Measurements from ENCODE around the gene PLA2G10.
A peak's percentile ranks its signal among the peaks of the same experiment; 100 is the strongest.
"Not testable (repeated sequence)": the region's sequence is repeated elsewhere in the genome, so short reads cannot be mapped to it uniquely, and the experiment has no call there.

Gene PLA2G10

DNA sequence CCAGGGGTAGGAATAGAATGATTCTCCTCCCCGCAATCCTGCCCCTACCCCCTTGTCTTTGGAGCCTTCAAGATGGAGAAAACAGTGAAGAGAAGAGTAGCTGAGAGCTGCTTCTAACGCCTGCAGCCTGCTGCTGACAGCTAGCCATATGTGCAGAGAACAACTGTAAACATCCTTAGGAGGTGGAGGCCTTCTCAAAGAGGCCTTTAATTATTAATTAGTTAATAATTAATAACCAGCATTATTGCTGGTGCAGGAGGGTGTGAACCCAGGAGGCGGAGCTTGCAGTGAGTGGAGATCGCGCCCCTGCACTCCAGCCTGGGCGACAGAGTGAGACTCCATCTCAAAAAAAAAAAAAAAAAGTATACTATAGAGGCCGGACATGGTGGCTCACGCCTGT is 52.9 kb downstream of the PLA2G10 start:
- WGBS, result 95% methylated on average over 8 of the region's 8 CpGs
- Histone ChIP-seq H3K4me2 (ENCODE audit: low read length, poor library complexity, severe bottlenecking) (no peak overlapping the region), H2BK15ac (ENCODE audit: low read depth, poor library complexity, severe bottlenecking) (no peak overlapping the region), H3K23ac (ENCODE audit: low read length in 2 of 2) (no peak overlapping the region), H2BK5ac (ENCODE audit: low read depth, low read length, poor library complexity, severe bottlenecking) (no peak overlapping the region), H3K9me3 (ENCODE audit: control insufficient read depth, low read length) (no peaks in the 10 kb centered on the region), H2AFZ (ENCODE audit: low read depth, low read length) (no peak overlapping the region), H3K27ac (ENCODE audit: low read length, poor library complexity, severe bottlenecking) (no peak overlapping the region), H3K79me1 (replicated peaks; ENCODE audit: low read length, poor library complexity, severe bottlenecking) (peaks cover 9% of the 10 kb centered on the region), H3K4ac (ENCODE audit: low read depth in 1 of 2, low read length in 2 of 2) (no peak overlapping the region), H3K14ac (ENCODE audit: low read length in 2 of 2) (no peak overlapping the region), H4K91ac (ENCODE audit: low read length) (no peak overlapping the region), H3K4me1 (ENCODE audit: control insufficient read depth, insufficient read depth, low read depth, low read length) (peaks cover 7% of the 10 kb centered on the region), H4K8ac (ENCODE audit: low read length) (no peak overlapping the region), H3K18ac (ENCODE audit: low read depth in 1 of 2, low read length in 2 of 2) (no peak overlapping the region), H3K27me3 (ENCODE audit: control insufficient read depth in 1 of 2, insufficient read depth in 1 of 2, low read length in 2 of 2) (no peaks in the 10 kb centered on the region), H2BK120ac (ENCODE audit: low read depth, low read length) (no peak overlapping the region), H3K36me3 (ENCODE audit: control insufficient read depth in 1 of 2, insufficient read depth in 2 of 2, low read depth in 1 of 2, low read length in 2 of 2) (peaks cover 26 to 66% of the 10 kb centered on the region in 2 experiments), H3K9ac (ENCODE audit: low read length) (no peak overlapping the region), H2BK12ac (ENCODE audit: low read length in 2 of 2) (no peak overlapping the region), H2AK5ac (ENCODE audit: low read length, severe bottlenecking) (no peak overlapping the region), H3K4me3 (ENCODE audit: insufficient read depth in 1 of 2, low read depth in 1 of 2, low read length in 2 of 2) (no peak overlapping the region)
- no peak for DNase-seq

DNA sequence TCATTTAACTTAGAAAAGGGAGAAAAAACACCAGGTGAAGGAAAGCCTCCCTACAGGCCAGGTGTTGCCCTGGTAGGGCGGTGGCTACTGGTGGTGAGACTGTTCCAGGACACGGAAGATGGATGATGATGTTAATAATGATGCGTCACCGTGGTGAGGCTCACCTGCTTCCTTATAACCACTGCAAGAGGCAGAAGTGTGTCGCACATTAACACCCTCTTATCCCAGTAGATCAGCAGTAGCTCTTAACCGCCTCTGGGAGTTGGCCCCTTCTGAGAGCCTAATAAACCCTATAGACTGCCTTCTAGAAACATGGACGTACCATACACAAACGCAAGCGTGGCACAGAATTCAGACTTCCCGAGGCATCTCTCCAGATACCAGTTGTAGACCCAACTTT is 53.6 kb downstream of the PLA2G10 start:
- Histone ChIP-seq H3K23ac (ENCODE audit: low read length in 2 of 2) (no peak overlapping the region), H2BK120ac (ENCODE audit: low read depth, low read length) (no peak overlapping the region), H3K4me2 (ENCODE audit: low read length, poor library complexity, severe bottlenecking) (no peak overlapping the region), H3K27me3 (ENCODE audit: control insufficient read depth in 1 of 2, insufficient read depth in 1 of 2, low read length in 2 of 2) (no peaks in the 10 kb centered on the region), H3K14ac (ENCODE audit: low read length in 2 of 2) (no peak overlapping the region), H3K4me3 (ENCODE audit: insufficient read depth in 1 of 2, low read depth in 1 of 2, low read length in 2 of 2) (no peak overlapping the region), H2BK12ac (ENCODE audit: low read length in 2 of 2) (no peak overlapping the region), H3K9ac (ENCODE audit: low read length) (no peak overlapping the region), H4K8ac (ENCODE audit: low read length) (no peak overlapping the region), H2BK5ac (ENCODE audit: low read depth, low read length, poor library complexity, severe bottlenecking) (no peak overlapping the region), H3K79me1 (replicated peaks; ENCODE audit: low read length, poor library complexity, severe bottlenecking) (peaks cover 7% of the 10 kb centered on the region), H2BK15ac (ENCODE audit: low read depth, poor library complexity, severe bottlenecking) (no peak overlapping the region), H3K4ac (ENCODE audit: low read depth in 1 of 2, low read length in 2 of 2) (no peak overlapping the region), H3K36me3 (ENCODE audit: control insufficient read depth in 1 of 2, insufficient read depth in 2 of 2, low read depth in 1 of 2, low read length in 2 of 2) (peaks cover 21 to 60% of the 10 kb centered on the region in 2 experiments), H4K91ac (ENCODE audit: low read length) (no peak overlapping the region), H3K9me3 (ENCODE audit: control insufficient read depth, low read length) (no peaks in the 10 kb centered on the region), H2AFZ (ENCODE audit: low read depth, low read length) (no peak overlapping the region), H2AK5ac (ENCODE audit: low read length, severe bottlenecking) (no peak overlapping the region), H3K27ac (ENCODE audit: low read length, poor library complexity, severe bottlenecking) (no peak overlapping the region), H3K4me1 (ENCODE audit: control insufficient read depth, insufficient read depth, low read depth, low read length) (peaks cover 7% of the 10 kb centered on the region), H3K18ac (ENCODE audit: low read depth in 1 of 2, low read length in 2 of 2) (no peak overlapping the region)
- 99% methylated on average over 10 of the region's 10 CpGs for WGBS
- no peak for DNase-seq

DNA sequence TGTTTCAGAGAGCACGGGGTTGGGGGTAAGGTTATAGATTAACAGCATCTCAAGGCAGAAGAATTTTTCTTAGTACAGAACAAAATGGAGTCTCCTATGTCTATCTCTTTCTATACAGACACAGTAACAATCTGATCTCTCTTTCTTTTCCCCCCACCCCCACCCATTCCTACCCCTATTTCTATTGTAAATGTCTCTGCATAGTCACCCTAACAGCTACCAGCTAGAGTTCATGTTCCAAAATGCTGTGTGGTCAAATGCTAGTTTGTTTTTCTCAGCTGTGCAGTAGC is 57.2 kb downstream of the PLA2G10 start:
- not testable (repeated sequence) for H2BK5ac ChIP-seq (ENCODE audit: low read depth, low read length, poor library complexity, severe bottlenecking); H3K79me1 ChIP-seq (replicated peaks; ENCODE audit: low read length, poor library complexity, severe bottlenecking); H3K4ac ChIP-seq (ENCODE audit: low read depth in 1 of 2, low read length in 2 of 2); H3K9me3 ChIP-seq (ENCODE audit: control insufficient read depth, low read length); H2AFZ ChIP-seq (ENCODE audit: low read depth, low read length); H3K14ac ChIP-seq (ENCODE audit: low read length in 2 of 2); H3K9ac ChIP-seq (ENCODE audit: low read length); DNase-seq; H3K27me3 ChIP-seq (ENCODE audit: control insufficient read depth in 1 of 2, insufficient read depth in 1 of 2, low read length in 2 of 2); H2BK15ac ChIP-seq (ENCODE audit: low read depth, poor library complexity, severe bottlenecking); H3K18ac ChIP-seq (ENCODE audit: low read depth in 1 of 2, low read length in 2 of 2); H4K8ac ChIP-seq (ENCODE audit: low read length); H3K4me3 ChIP-seq (ENCODE audit: insufficient read depth in 1 of 2, low read depth in 1 of 2, low read length in 2 of 2); H3K23ac ChIP-seq (ENCODE audit: low read length in 2 of 2); H3K4me2 ChIP-seq (ENCODE audit: low read length, poor library complexity, severe bottlenecking); H2BK12ac ChIP-seq (ENCODE audit: low read length in 2 of 2); H4K91ac ChIP-seq (ENCODE audit: low read length); H2BK120ac ChIP-seq (ENCODE audit: low read depth, low read length)
- peaks cover 14% of the 10 kb centered on the region for H3K4me1 ChIP-seq (ENCODE audit: control insufficient read depth, insufficient read depth, low read depth, low read length)
- H2AK5ac ChIP-seq (ENCODE audit: low read length, severe bottlenecking), result peak overlapping the region; percentile 3
- no CpG with 5 or more reads among the region's 1 CpG for WGBS
- peak overlapping the region; percentile 50 for H3K27ac ChIP-seq (ENCODE audit: low read length, poor library complexity, severe bottlenecking)
- peaks cover 14 to 52% of the 10 kb centered on the region in 2 experiments for H3K36me3 ChIP-seq (ENCODE audit: control insufficient read depth in 1 of 2, insufficient read depth in 2 of 2, low read depth in 1 of 2, low read length in 2 of 2)

DNA sequence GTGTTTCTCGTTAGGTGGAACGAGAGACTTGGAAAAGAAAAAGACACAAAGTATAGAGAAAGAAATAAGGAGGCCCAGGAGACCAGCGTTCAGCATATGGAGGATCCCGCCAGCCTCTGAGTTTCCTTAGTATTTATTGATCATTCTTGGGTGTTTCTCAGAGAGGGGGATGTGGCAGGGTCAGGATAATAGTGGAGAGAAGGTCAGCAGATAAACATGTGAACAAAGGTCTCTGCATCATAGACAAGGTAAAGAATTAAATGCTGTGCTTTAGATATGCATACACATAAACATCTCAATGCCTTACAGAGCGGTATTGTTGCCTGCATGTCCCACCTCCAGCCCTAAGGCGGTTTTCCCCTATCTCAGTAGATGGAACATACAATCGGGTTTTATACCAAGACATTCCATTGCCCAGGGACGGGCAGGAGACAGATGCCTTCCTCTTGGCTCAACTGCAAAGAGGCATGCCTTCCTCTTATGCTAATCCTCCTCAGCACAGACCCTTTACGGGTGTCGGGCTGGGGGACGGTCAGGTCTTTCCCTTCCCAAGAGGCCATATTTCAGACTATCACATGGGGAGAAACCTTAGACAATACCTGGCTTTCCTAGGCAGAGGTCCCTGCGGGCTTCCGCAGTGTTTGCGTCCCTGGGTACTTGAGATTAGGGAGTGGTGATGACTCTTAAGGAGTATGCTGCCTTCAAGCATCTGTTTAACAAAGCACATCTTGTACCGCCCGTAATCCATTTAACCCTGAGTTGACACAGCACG is 57.7 kb downstream of the PLA2G10 start:
- not testable (repeated sequence) for H2BK15ac ChIP-seq (ENCODE audit: low read depth, poor library complexity, severe bottlenecking); H2BK120ac ChIP-seq (ENCODE audit: low read depth, low read length); H2AK5ac ChIP-seq (ENCODE audit: low read length, severe bottlenecking); H3K18ac ChIP-seq (ENCODE audit: low read depth in 1 of 2, low read length in 2 of 2); H3K9ac ChIP-seq (ENCODE audit: low read length); H3K4ac ChIP-seq (ENCODE audit: low read depth in 1 of 2, low read length in 2 of 2); H4K8ac ChIP-seq (ENCODE audit: low read length); H3K9me3 ChIP-seq (ENCODE audit: control insufficient read depth, low read length); H2BK5ac ChIP-seq (ENCODE audit: low read depth, low read length, poor library complexity, severe bottlenecking); DNase-seq; H3K4me3 ChIP-seq (ENCODE audit: insufficient read depth in 1 of 2, low read depth in 1 of 2, low read length in 2 of 2); H2AFZ ChIP-seq (ENCODE audit: low read depth, low read length); H3K14ac ChIP-seq (ENCODE audit: low read length in 2 of 2); H3K27me3 ChIP-seq (ENCODE audit: control insufficient read depth in 1 of 2, insufficient read depth in 1 of 2, low read length in 2 of 2); H4K91ac ChIP-seq (ENCODE audit: low read length); H3K79me1 ChIP-seq (replicated peaks; ENCODE audit: low read length, poor library complexity, severe bottlenecking); H2BK12ac ChIP-seq (ENCODE audit: low read length in 2 of 2); H3K23ac ChIP-seq (ENCODE audit: low read length in 2 of 2)
- H3K4me2 ChIP-seq (ENCODE audit: low read length, poor library complexity, severe bottlenecking), result peak overlapping the region; percentile 11
- peaks cover 15% of the 10 kb centered on the region for H3K4me1 ChIP-seq (ENCODE audit: control insufficient read depth, insufficient read depth, low read depth, low read length)
- peak overlapping the region; percentile 17 for H3K27ac ChIP-seq (ENCODE audit: low read length, poor library complexity, severe bottlenecking)
- WGBS, result 70% methylated on average over 7 of the region's 17 CpGs
- H3K36me3 ChIP-seq (ENCODE audit: control insufficient read depth in 1 of 2, insufficient read depth in 2 of 2, low read depth in 1 of 2, low read length in 2 of 2), result peaks cover 14 to 48% of the 10 kb centered on the region in 2 experiments

Measured in mesenchymal stem cell (in vitro differentiated cells and primary cell).